Effector memory CD4-positive, alpha-beta T cell (primary cell): ENCODE measurements around the gene MTMR6.

Experiments
- DNase-seq, 3 donors: peaks; one replicate each; pipeline ENCODE4 v3.0.0-alpha.2; 2020
- H3K27ac ChIP-seq: 2 replicates; pipeline ENCODE4 v1.7.0; 2013; ENCODE audit warnings: mild to moderate bottlenecking, low read length, moderate library complexity; ENCODE audit not compliant: insufficient read depth, poor library complexity, severe bottlenecking
- H3K27me3 ChIP-seq: replicated peaks from 2 replicates; pipeline ENCODE4 v1.7.0; 2013; ENCODE audit warnings: mild to moderate bottlenecking, low read length; ENCODE audit not compliant: insufficient read depth, control insufficient read depth, poor library complexity, severe bottlenecking
- H3K36me3 ChIP-seq: 2 replicates; pipeline ENCODE4 v1.7.0; 2013; ENCODE audit warnings: mild to moderate bottlenecking, low read length, moderate library complexity; ENCODE audit not compliant: control insufficient read depth, insufficient read depth
- H3K4me1 ChIP-seq: 2 replicates; pipeline ENCODE4 v1.7.0; 2013; ENCODE audit warnings: low read length, mild to moderate bottlenecking; ENCODE audit not compliant: control insufficient read depth, insufficient read depth, poor library complexity, severe bottlenecking
- H3K4me3 ChIP-seq: 2 replicates; pipeline ENCODE4 v1.7.0; 2013; ENCODE audit warnings: low read length, low read depth, mild to moderate bottlenecking; ENCODE audit not compliant: insufficient read depth, poor library complexity, severe bottlenecking
- H3K9me3 ChIP-seq: 2 replicates; pipeline ENCODE4 v1.7.0; 2013; ENCODE audit warnings: mild to moderate bottlenecking, low read length, moderate library complexity; ENCODE audit not compliant: control insufficient read depth

The MTMR6 gene

GRCh38 chr13:25281193-25281934, 5.9 kb downstream of the MTMR6 start:
- peaks cover 6% of the 10 kb centered on the region for H3K36me3 ChIP-seq
- DNase-seq: no peak
- H3K27ac ChIP-seq: no peak overlapping the region
- no peaks in the 10 kb centered on the region for H3K9me3 ChIP-seq
- H3K4me3 ChIP-seq: no peak overlapping the region
- no peaks in the 10 kb centered on the region for H3K27me3 ChIP-seq
- H3K4me1 ChIP-seq: peaks cover 11% of the 10 kb centered on the region

GRCh38 chr13:25280396-25280795, 6.9 kb downstream of the MTMR6 start:
- no peak overlapping the region for H3K27ac ChIP-seq
- H3K27me3 ChIP-seq: no peaks in the 10 kb centered on the region
- H3K4me3 ChIP-seq: no peak overlapping the region
- H3K9me3 ChIP-seq: no peaks in the 10 kb centered on the region
- peaks cover 4% of the 10 kb centered on the region for H3K4me1 ChIP-seq
- peaks cover 6% of the 10 kb centered on the region for H3K36me3 ChIP-seq
- DNase-seq: no peak

GRCh38 chr13:25276748-25277147, 10.5 kb downstream of the MTMR6 start:
- H3K9me3 ChIP-seq: no peaks in the 10 kb centered on the region
- no peak for DNase-seq

GRCh38 chr13:25268561-25268960, 18.7 kb downstream of the MTMR6 start:
- Histone ChIP-seq H3K27me3 (no peaks in the 10 kb centered on the region), H3K4me3 (no peak overlapping the region), H3K4me1 (no peaks in the 10 kb centered on the region), H3K9me3 (no peaks in the 10 kb centered on the region), H3K36me3 (peaks cover 38% of the 10 kb centered on the region), H3K27ac (no peak overlapping the region)
- no peak for DNase-seq

More at GRCh38 chr13:25276748-25277147, 10.5 kb downstream of the MTMR6 start:
- H3K4me3 ChIP-seq: no peak overlapping the region
- no peaks in the 10 kb centered on the region for H3K4me1 ChIP-seq
- H3K27me3 ChIP-seq: no peaks in the 10 kb centered on the region
- H3K27ac ChIP-seq: no peak overlapping the region
- H3K36me3 ChIP-seq: peaks cover 11% of the 10 kb centered on the region

GRCh38 chr13:25267715-25268114, 19.6 kb downstream of the MTMR6 start:
- no peak overlapping the region for H3K4me3 ChIP-seq
- no peak overlapping the region for H3K27ac ChIP-seq
- H3K27me3 ChIP-seq: no peaks in the 10 kb centered on the region
- peaks cover 37% of the 10 kb centered on the region for H3K36me3 ChIP-seq
- no peaks in the 10 kb centered on the region for H3K9me3 ChIP-seq
- H3K4me1 ChIP-seq: no peaks in the 10 kb centered on the region
- no peak for DNase-seq

- Histone ChIP-seq H3K36me3 (peaks cover 47% of the 10 kb centered on the region), H3K4me1 (no peaks in the 10 kb centered on the region), H3K9me3 (no peaks in the 10 kb centered on the region), H3K27ac (no peak overlapping the region), H3K27me3 (no peaks in the 10 kb centered on the region), H3K4me3 (no peak overlapping the region)
- no peak for DNase-seq
Measured at GRCh38 chr13:25266706-25267105, 20.6 kb downstream of the MTMR6 start.

GRCh38 chr13:25262261-25262660, 25.0 kb downstream of the MTMR6 start:
- Histone ChIP-seq H3K27me3 (no peaks in the 10 kb centered on the region), H3K4me1 (no peaks in the 10 kb centered on the region), H3K27ac (no peak overlapping the region), H3K4me3 (no peak overlapping the region), H3K36me3 (peaks cover 64% of the 10 kb centered on the region), H3K9me3 (no peaks in the 10 kb centered on the region)
- DNase-seq: no peak

- H3K9me3 ChIP-seq: no peaks in the 10 kb centered on the region
- no peak overlapping the region for H3K4me3 ChIP-seq
- H3K27me3 ChIP-seq: no peaks in the 10 kb centered on the region
- peaks cover 70% of the 10 kb centered on the region for H3K36me3 ChIP-seq
- H3K4me1 ChIP-seq: no peaks in the 10 kb centered on the region
- DNase-seq: no peak
- no peak overlapping the region for H3K27ac ChIP-seq
Measured at GRCh38 chr13:25253702-25254101, 33.6 kb downstream of the MTMR6 start.

- Histone ChIP-seq H3K36me3 (peaks cover 63% of the 10 kb centered on the region), H3K9me3 (no peaks in the 10 kb centered on the region)
Measured at GRCh38 chr13:25252752-25253151, 34.5 kb downstream of the MTMR6 start.

GRCh38 chr13:25252225-25252624, 35.1 kb downstream of the MTMR6 start:
- no peaks in the 10 kb centered on the region for H3K27me3 ChIP-seq
- H3K27ac ChIP-seq: no peak overlapping the region
- H3K9me3 ChIP-seq: no peaks in the 10 kb centered on the region
- H3K4me1 ChIP-seq: no peaks in the 10 kb centered on the region
- DNase-seq: no peak
- H3K4me3 ChIP-seq: no peak overlapping the region
- peaks cover 57% of the 10 kb centered on the region for H3K36me3 ChIP-seq

More at GRCh38 chr13:25252752-25253151, 34.5 kb downstream of the MTMR6 start:
- no peaks in the 10 kb centered on the region for H3K27me3 ChIP-seq
- no peak overlapping the region for H3K4me3 ChIP-seq
- no peak overlapping the region for H3K27ac ChIP-seq
- no peaks in the 10 kb centered on the region for H3K4me1 ChIP-seq
- DNase-seq: no peak
